Hepatic stellate cell (primary cell): ENCODE data around the gene MEIOC.
"Not testable (repeated sequence)": the region's sequence is repeated elsewhere in the genome, so short reads cannot be mapped to it uniquely, and the experiment has no call there.

Source experiments
- DNase-seq: peaks from one replicate; pipeline ENCODE4 v3.0.0; 2011; ENCODE audit warnings: low spot score

Gene MEIOC

GRCh38 chr17:44647736-44648135, 8.5 kb upstream of the MEIOC start:
- DNase-seq = no peak

- no peak for DNase-seq
Measured at GRCh38 chr17:44648963-44649362, 7.3 kb upstream of the MEIOC start.

GRCh38 chr17:44651228-44651627, 5.0 kb upstream of the MEIOC start:
- DNase-seq = no peak

- no peak for DNase-seq
Measured at GRCh38 chr17:44652727-44653126, 3.5 kb upstream of the MEIOC start.

GRCh38 chr17:44653384-44653783, 2.9 kb upstream of the MEIOC start:
- no peak for DNase-seq

- no peak for DNase-seq
Measured at GRCh38 chr17:44653954-44654353, 2.3 kb upstream of the MEIOC start.

- no peak for DNase-seq
Measured at GRCh38 chr17:44661835-44662234, 5.6 kb downstream of the MEIOC start.

GRCh38 chr17:44663095-44663494, 6.8 kb downstream of the MEIOC start:
- no peak for DNase-seq

- DNase-seq = no peak
Measured at GRCh38 chr17:44664867-44665266, 8.6 kb downstream of the MEIOC start.

GRCh38 chr17:44666006-44666405, 9.7 kb downstream of the MEIOC start:
- DNase-seq = no peak

GRCh38 chr17:44672479-44673093, 16.3 kb downstream of the MEIOC start:
- no peak for DNase-seq

- no peak for DNase-seq
Measured at GRCh38 chr17:44673893-44674292, 17.6 kb downstream of the MEIOC start.

- DNase-seq = peak; percentile 55
Measured at GRCh38 chr17:44677136-44677535, 20.9 kb downstream of the MEIOC start.

GRCh38 chr17:44683303-44683702, 27.0 kb downstream of the MEIOC start:
- not testable (repeated sequence) for DNase-seq

- DNase-seq = no peak
Measured at GRCh38 chr17:44687756-44688155, 31.5 kb downstream of the MEIOC start.

GRCh38 chr17:44688200-44688599, 31.9 kb downstream of the MEIOC start:
- DNase-seq = no peak

- peak; percentile 32 for DNase-seq
Measured at GRCh38 chr17:44688675-44689476, 32.6 kb downstream of the MEIOC start.

GRCh38 chr17:44689477-44690217, 33.4 kb downstream of the MEIOC start, which contains the start of gene CCDC43:
TSS of gene CCDC43 (minus strand) at chr17:44689776. CDS start at chr17:44689753, 23 bp downstream.
- DNase-seq = peak; percentile 95

- not testable (repeated sequence) for DNase-seq
Measured at GRCh38 chr17:44690746-44691306, 34.6 kb downstream of the MEIOC start.

- DNase-seq = no peak
Measured at GRCh38 chr17:44693609-44694008, 37.3 kb downstream of the MEIOC start.

- DNase-seq = not testable (repeated sequence)
Measured at GRCh38 chr17:44700288-44700687, 44.0 kb downstream of the MEIOC start.

GRCh38 chr17:44707755-44708400, 51.6 kb downstream of the MEIOC start:
- DNase-seq = no peak
